Endodermal cell (in vitro differentiated cells): Measurements from ENCODE around the gene PCDHA9. TPM values are rescaled to one million over a fixed set of nuclear protein-coding genes. Genes with fewer than 3 reads are reported as not detected.

ENCODE experiments used
- DNase-seq: peaks from one replicate; pipeline ENCODE4 v3.0.0-alpha.2; 2017
- H3K27ac ChIP-seq: 2 replicates; pipeline ENCODE4 v1.5.1; 2013; ENCODE audit warnings: mild to moderate bottlenecking, low read depth, low read length, moderate library complexity
- H3K27me3 ChIP-seq: 2 replicates; pipeline ENCODE4 v1.6.1; 2013; ENCODE audit warnings: mild to moderate bottlenecking, low read length, moderate library complexity; ENCODE audit not compliant: insufficient read depth, control insufficient read depth, poor library complexity, severe bottlenecking
- H3K36me3 ChIP-seq: 2 replicates; pipeline ENCODE4 v1.7.0; 2013; ENCODE audit warnings: mild to moderate bottlenecking, low read length, moderate library complexity; ENCODE audit not compliant: control insufficient read depth, insufficient read depth
- H3K4me1 ChIP-seq: one replicate; pipeline ENCODE4 v1.7.0; 2013; ENCODE audit warnings: low read length; ENCODE audit not compliant: control insufficient read depth, insufficient read depth
- H3K4me3 ChIP-seq: 2 replicates; pipeline ENCODE4 v1.5.1; 2013; ENCODE audit warnings: mild to moderate bottlenecking, low read length, moderate library complexity
- H3K9ac ChIP-seq: 2 replicates; pipeline ENCODE4 v1.6.1; 2013; ENCODE audit warnings: mild to moderate bottlenecking, low read length, moderate library complexity; ENCODE audit not compliant: poor library complexity, severe bottlenecking; ENCODE audit errors: extremely low read depth
- H3K9me3 ChIP-seq: 2 replicates; pipeline ENCODE4 v1.6.1; 2013; ENCODE audit warnings: mild to moderate bottlenecking, low read length, moderate library complexity; ENCODE audit not compliant: control insufficient read depth
- H3K27ac Mint-ChIP-seq: 2 replicates; pipeline ENCODE4 v1.8.0; 2020; ENCODE audit warnings: mixed read lengths
- H3K27me3 Mint-ChIP-seq: 2 replicates; pipeline ENCODE4 v1.8.0; 2021; ENCODE audit warnings: mild to moderate bottlenecking, mixed read lengths; ENCODE audit not compliant: insufficient read depth
- H3K36me3 Mint-ChIP-seq: 2 replicates; pipeline ENCODE4 v1.8.0; 2020; ENCODE audit warnings: low read depth, mixed read lengths
- H3K4me1 Mint-ChIP-seq: 2 replicates; pipeline ENCODE4 v1.8.0; 2020; ENCODE audit warnings: mixed read lengths
- H3K4me3 Mint-ChIP-seq: 2 replicates; pipeline ENCODE4 v1.8.0; 2020; ENCODE audit warnings: mild to moderate bottlenecking, moderate library complexity, mixed read lengths
- H3K9me3 Mint-ChIP-seq: 2 replicates; pipeline ENCODE4 v1.8.0; 2020; ENCODE audit warnings: mild to moderate bottlenecking, mixed read lengths
- WGBS, 2 experiments: methylation state at CpG; one replicate each; pipeline versions ENCODE4 v1.1.5 to v1.1.7; 2013; ENCODE audit warnings: missing lambda C conversion rate in 2 of 2, mixed read lengths in 1 of 2; ENCODE audit not compliant: insufficient coverage in 1 of 2, insufficient read length in 1 of 2; 5-methylcytosine and 5-hydroxymethylcytosine counted together
- total RNA-seq, 2 donors: library from RNA; stranded (reverse); fragmentation: NEBNext Ultra II Directional in 1 of 2; extraction: Animal tissue kit (Norgen Biotek cat#: 25700) in 1 of 2; gene quantifications; 2 replicates in 1 of 2; 3 replicates in 1 of 2; pipeline ENCODE4 v1.2.1, GENCODE V29; 2021
- TF ChIP-seq, protein P1 (sequence below): fragments of 200-600 bp; sonication (generic); conservative IDR thresholded peaks from 2 replicates; pipeline ENCODE4 v1.5.0; 2021; ENCODE audit warnings: antibody characterized with exemption, mild to moderate bottlenecking

Gene PCDHA9
- total RNA-seq, 2 donors from 2014 or later: 0.60 to 2.6 TPM

- DNase-seq: peak; percentile 41
- H3K27me3 Mint-ChIP-seq: no peaks in the 10 kb centered on the region
- no peak overlapping the region for H3K9ac ChIP-seq
- 97 to 98% methylated on average over 37 to 41 of the region's 41 CpGs for WGBS, 2 experiments
- H3K4me1 ChIP-seq: no peaks in the 10 kb centered on the region
- peaks cover 5% of the 10 kb centered on the region for H3K9me3 Mint-ChIP-seq
- no peak overlapping the region for H3K27ac ChIP-seq
- H3K36me3 Mint-ChIP-seq: peaks cover 22% of the 10 kb centered on the region
- H3K9me3 ChIP-seq: peaks cover 4% of the 10 kb centered on the region
- TF ChIP-seq, protein P1, sequence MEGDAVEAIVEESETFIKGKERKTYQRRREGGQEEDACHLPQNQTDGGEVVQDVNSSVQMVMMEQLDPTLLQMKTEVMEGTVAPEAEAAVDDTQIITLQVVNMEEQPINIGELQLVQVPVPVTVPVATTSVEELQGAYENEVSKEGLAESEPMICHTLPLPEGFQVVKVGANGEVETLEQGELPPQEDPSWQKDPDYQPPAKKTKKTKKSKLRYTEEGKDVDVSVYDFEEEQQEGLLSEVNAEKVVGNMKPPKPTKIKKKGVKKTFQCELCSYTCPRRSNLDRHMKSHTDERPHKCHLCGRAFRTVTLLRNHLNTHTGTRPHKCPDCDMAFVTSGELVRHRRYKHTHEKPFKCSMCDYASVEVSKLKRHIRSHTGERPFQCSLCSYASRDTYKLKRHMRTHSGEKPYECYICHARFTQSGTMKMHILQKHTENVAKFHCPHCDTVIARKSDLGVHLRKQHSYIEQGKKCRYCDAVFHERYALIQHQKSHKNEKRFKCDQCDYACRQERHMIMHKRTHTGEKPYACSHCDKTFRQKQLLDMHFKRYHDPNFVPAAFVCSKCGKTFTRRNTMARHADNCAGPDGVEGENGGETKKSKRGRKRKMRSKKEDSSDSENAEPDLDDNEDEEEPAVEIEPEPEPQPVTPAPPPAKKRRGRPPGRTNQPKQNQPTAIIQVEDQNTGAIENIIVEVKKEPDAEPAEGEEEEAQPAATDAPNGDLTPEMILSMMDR: no peak
- no peaks in the 10 kb centered on the region for H3K4me1 Mint-ChIP-seq
- H3K36me3 ChIP-seq: peaks cover 16% of the 10 kb centered on the region
- H3K27ac Mint-ChIP-seq: no peak overlapping the region
- no peak overlapping the region for H3K4me3 ChIP-seq
- H3K4me3 Mint-ChIP-seq: no peak overlapping the region
- no peaks in the 10 kb centered on the region for H3K27me3 ChIP-seq
Measured at GRCh38 chr5:140883373-140883772, 35.2 kb downstream of the PCDHA9 start.

DNA sequence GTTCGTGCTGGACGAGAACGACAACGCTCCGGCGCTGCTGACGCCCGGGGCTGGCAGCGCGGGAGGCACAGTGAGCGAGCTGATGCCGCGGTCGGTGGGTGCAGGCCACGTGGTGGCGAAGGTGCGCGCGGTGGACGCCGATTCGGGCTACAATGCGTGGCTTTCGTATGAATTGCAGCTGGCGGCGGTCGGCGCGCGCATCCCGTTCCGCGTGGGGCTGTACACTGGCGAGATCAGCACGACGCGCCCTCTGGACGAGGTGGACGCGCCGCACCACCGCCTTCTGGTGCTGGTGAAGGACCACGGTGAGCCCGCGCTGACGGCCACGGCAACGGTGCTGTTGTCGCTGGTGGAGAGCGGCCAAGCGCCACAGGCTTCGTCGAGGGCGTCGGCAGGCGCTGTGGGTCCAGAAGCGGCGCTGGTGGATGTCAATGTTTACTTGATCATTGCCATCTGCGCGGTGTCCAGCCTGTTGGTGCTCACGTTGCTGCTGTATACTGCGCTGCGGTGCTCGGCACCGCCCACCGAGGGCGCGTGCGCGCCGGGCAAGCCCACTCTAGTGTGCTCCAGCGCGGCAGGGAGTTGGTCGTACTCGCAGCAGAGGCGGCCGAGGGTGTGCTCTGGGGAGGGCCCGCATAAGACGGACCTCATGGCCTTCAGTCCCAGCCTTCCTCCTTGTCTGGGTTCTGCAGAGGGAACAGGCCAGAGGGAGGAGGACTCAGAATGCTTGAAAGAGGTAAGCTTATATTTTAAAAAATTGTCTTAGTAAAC lies 35.9 kb downstream of the PCDHA9 start:
- Mint-ChIP-seq H3K27me3 (no peaks in the 10 kb centered on the region), H3K36me3 (peaks cover 22% of the 10 kb centered on the region), H3K9me3 (peaks cover 5% of the 10 kb centered on the region), H3K4me1 (no peaks in the 10 kb centered on the region), H3K4me3 (no peak overlapping the region), H3K27ac (no peak overlapping the region)
- peak; percentile 38 for DNase-seq
- TF ChIP-seq, protein P1: no peak
- Histone ChIP-seq H3K27ac (no peak overlapping the region), H3K36me3 (peaks cover 16% of the 10 kb centered on the region), H3K4me1 (no peaks in the 10 kb centered on the region), H3K4me3 (no peak overlapping the region), H3K27me3 (no peaks in the 10 kb centered on the region), H3K9me3 (peaks cover 4% of the 10 kb centered on the region), H3K9ac (no peak overlapping the region)
- 97 to 98% methylated on average over 51 to 79 of the region's 79 CpGs for WGBS, 2 experiments

Other genes with a start within 250 kb of the PCDHA9 start
- gene CD14, start 215.2 kb upstream of the PCDHA9 start, total RNA-seq: under 1 TPM in 1 of 2 donors, not detected in 1; 0.18 TPM
- gene TMCO6, start 208.9 kb upstream of the PCDHA9 start, total RNA-seq: 10 to 100 TPM; 29.3 to 34.6 TPM
- 10 to 100 TPM; 75.5 to 82.2 TPM for gene NDUFA2, start 200.8 kb upstream of the PCDHA9 start, total RNA-seq
- 10 to 100 TPM; 68.9 to 76.8 TPM for gene IK, start 200.6 kb upstream of the PCDHA9 start, total RNA-seq
- 10 to 100 TPM; 20.4 to 23.1 TPM for gene WDR55, start 183.5 kb upstream of the PCDHA9 start, total RNA-seq
- gene DND1, start 174.8 kb upstream of the PCDHA9 start, total RNA-seq: 1 to 10 TPM; 1.1 to 1.6 TPM
- 10 to 100 TPM; 48.0 to 52.1 TPM for gene HARS1, start 157.0 kb upstream of the PCDHA9 start, total RNA-seq
- 10 to 100 TPM; 30.9 to 35.5 TPM for gene HARS2, start 156.9 kb upstream of the PCDHA9 start, total RNA-seq
- 10 to 100 TPM; 62.6 to 73.1 TPM for gene ZMAT2, start 147.9 kb upstream of the PCDHA9 start, total RNA-seq
- 1 to 10 TPM in 1 of 2 donors, under 1 TPM in 1; 0.18 to 2.9 TPM for gene PCDHA1, start 62.2 kb upstream of the PCDHA9 start, total RNA-seq
- 1 to 10 TPM; 1.4 to 2.3 TPM for gene PCDHA2, start 53.5 kb upstream of the PCDHA9 start, total RNA-seq
- gene PCDHA3, start 47.3 kb upstream of the PCDHA9 start, total RNA-seq: 1 to 10 TPM; 1.3 to 2.8 TPM
- gene PCDHA4, start 41.3 kb upstream of the PCDHA9 start, total RNA-seq: 1 to 10 TPM; 5.6 to 6.3 TPM
- gene PCDHA5, start 26.8 kb upstream of the PCDHA9 start, total RNA-seq: 1 to 10 TPM; 1.8 to 1.9 TPM
- gene PCDHA6, start 20.4 kb upstream of the PCDHA9 start, total RNA-seq: 1 to 10 TPM; 6.2 to 6.5 TPM
- gene PCDHA7, start 14.1 kb upstream of the PCDHA9 start, total RNA-seq: 1 to 10 TPM; 2.5 to 6.6 TPM
- gene PCDHA8, start 7.2 kb upstream of the PCDHA9 start, total RNA-seq: 1 to 10 TPM in 1 of 2 donors, under 1 TPM in 1; 0.71 to 2.5 TPM
- 10 to 100 TPM; 10.2 to 17.7 TPM for gene PCDHA10, start 7.5 kb downstream of the PCDHA9 start, total RNA-seq
- gene PCDHA11, start 20.6 kb downstream of the PCDHA9 start, total RNA-seq: 10 to 100 TPM in 1 of 2 donors, 1 to 10 TPM in 1; 4.7 to 11.7 TPM
- 10 to 100 TPM; 11.2 to 13.8 TPM for gene PCDHA12, start 26.9 kb downstream of the PCDHA9 start, total RNA-seq
- 1 to 10 TPM; 1.2 to 3.8 TPM for gene PCDHA13, start 33.7 kb downstream of the PCDHA9 start, total RNA-seq
- 1 to 10 TPM; 3.2 to 6.1 TPM for gene PCDHAC1, start 77.9 kb downstream of the PCDHA9 start, total RNA-seq
- 1 to 10 TPM in 1 of 2 donors, under 1 TPM in 1; 0.49 to 2.4 TPM for gene PCDHAC2, start 118.1 kb downstream of the PCDHA9 start, total RNA-seq
- gene PCDHB1, start 203.0 kb downstream of the PCDHA9 start, total RNA-seq: under 1 TPM in 1 of 2 donors, not detected in 1; 0.04 TPM
- 10 to 100 TPM; 28.4 to 32.1 TPM for gene PCDHB2, start 246.2 kb downstream of the PCDHA9 start, total RNA-seq